ENCODE data around the gene KRTAP5-11.

KRTAP5-11 gene

DNA sequence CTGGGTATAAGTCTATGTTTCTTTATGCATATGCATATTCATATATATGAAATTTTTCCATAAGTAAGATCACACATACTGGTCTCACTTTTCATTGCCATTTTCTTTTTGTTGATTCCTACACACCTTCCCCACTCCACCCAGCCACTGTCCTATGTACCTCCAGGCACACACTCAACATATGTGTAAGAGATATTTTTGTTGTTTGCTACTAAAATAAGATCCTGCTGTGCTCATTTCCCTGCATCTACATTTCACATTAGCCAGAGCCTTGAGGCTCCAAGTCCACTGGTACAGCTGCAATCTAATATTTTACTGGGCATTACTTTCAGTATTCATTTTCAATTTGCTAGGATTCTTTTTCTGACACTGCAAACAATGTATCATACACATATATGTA is 25.4 kb downstream of the KRTAP5-11 start:
- no peak overlapping the region for H3K27ac ChIP-seq (ENCODE audit: low read depth, low read length)
- no peak overlapping the region for H3K4me3 ChIP-seq (ENCODE audit: low read depth in 1 of 5, low read length in 5 of 5)
- no peaks in the 10 kb centered on the region for H3K36me3 ChIP-seq (ENCODE audit: control insufficient read depth in 5 of 5, insufficient read depth in 5 of 5, low read length in 5 of 5)
- no peaks in the 10 kb centered on the region for H3K9me3 ChIP-seq (ENCODE audit: control insufficient read depth in 5 of 5, low read length in 5 of 5)
- H3K9ac ChIP-seq (ENCODE audit: low read length in 5 of 5), result no peak overlapping the region
- no peaks in the 10 kb centered on the region for H3K27me3 ChIP-seq (ENCODE audit: control insufficient read depth in 5 of 5, insufficient read depth in 4 of 5, low read length in 5 of 5)
- H3K4me1 ChIP-seq (ENCODE audit: control insufficient read depth in 5 of 5, insufficient read depth in 5 of 5, low read length in 5 of 5), result no peaks in the 10 kb centered on the region

DNA sequence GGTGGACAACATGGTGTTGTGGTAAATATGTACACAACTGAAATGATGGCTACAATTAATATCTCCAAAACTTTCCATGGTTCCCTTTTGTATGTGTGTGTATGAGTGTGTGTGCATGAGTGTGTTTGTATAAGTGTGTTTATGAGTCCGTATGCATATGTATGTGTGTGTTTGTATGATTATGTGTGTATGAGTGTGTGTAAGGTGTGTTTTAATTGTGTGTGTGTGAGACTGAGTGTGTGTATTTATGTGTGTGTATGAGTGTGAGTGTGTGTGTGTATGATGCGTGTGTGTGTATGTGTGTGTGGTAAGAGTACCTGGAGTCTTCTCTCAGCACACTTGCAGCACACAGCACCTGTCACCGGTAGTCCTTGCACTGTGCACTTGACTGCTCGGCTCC is 26.7 kb downstream of the KRTAP5-11 start:
- Histone ChIP-seq H3K4me1 (ENCODE audit: control insufficient read depth in 5 of 5, insufficient read depth in 5 of 5, low read length in 5 of 5) (no peaks in the 10 kb centered on the region), H3K4me3 (ENCODE audit: low read depth in 1 of 5, low read length in 5 of 5) (no peak overlapping the region), H3K36me3 (ENCODE audit: control insufficient read depth in 5 of 5, insufficient read depth in 5 of 5, low read length in 5 of 5) (no peaks in the 10 kb centered on the region), H3K27me3 (ENCODE audit: control insufficient read depth in 5 of 5, insufficient read depth in 4 of 5, low read length in 5 of 5) (no peaks in the 10 kb centered on the region), H3K9ac (ENCODE audit: low read length in 5 of 5) (no peak overlapping the region), H3K9me3 (ENCODE audit: control insufficient read depth in 5 of 5, low read length in 5 of 5) (no peaks in the 10 kb centered on the region), H3K27ac (ENCODE audit: low read depth, low read length) (no peak overlapping the region)

DNA sequence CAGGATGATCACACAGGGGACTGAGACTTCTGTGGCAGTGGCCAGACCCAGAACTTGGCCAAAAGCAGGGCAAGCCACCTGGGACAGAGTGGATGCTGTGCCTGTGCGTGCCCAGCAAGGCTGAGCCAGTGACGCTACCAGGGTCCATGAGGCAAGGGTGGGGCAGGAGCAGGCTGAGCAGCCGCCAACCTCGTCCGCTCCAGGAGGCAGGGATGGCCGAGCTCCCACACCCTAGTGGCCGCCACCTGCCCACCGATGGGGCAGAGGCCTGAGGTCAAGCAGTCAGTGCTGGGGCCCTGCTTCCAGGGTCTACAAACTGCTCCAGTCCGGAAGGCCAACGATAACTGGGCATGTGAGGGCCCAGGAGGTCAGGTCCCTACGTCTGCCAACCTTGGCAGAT is 27.2 kb downstream of the KRTAP5-11 start:
- H3K9me3 ChIP-seq (ENCODE audit: control insufficient read depth in 5 of 5, low read length in 5 of 5), result no peaks in the 10 kb centered on the region
- H3K4me3 ChIP-seq (ENCODE audit: low read depth in 1 of 5, low read length in 5 of 5), result no peak overlapping the region
- no peaks in the 10 kb centered on the region for H3K36me3 ChIP-seq (ENCODE audit: control insufficient read depth in 5 of 5, insufficient read depth in 5 of 5, low read length in 5 of 5)
- no peaks in the 10 kb centered on the region for H3K4me1 ChIP-seq (ENCODE audit: control insufficient read depth in 5 of 5, insufficient read depth in 5 of 5, low read length in 5 of 5)
- no peak overlapping the region for H3K9ac ChIP-seq (ENCODE audit: low read length in 5 of 5)
- no peak overlapping the region for H3K27ac ChIP-seq (ENCODE audit: low read depth, low read length)
- no peaks in the 10 kb centered on the region for H3K27me3 ChIP-seq (ENCODE audit: control insufficient read depth in 5 of 5, insufficient read depth in 4 of 5, low read length in 5 of 5)

DNA sequence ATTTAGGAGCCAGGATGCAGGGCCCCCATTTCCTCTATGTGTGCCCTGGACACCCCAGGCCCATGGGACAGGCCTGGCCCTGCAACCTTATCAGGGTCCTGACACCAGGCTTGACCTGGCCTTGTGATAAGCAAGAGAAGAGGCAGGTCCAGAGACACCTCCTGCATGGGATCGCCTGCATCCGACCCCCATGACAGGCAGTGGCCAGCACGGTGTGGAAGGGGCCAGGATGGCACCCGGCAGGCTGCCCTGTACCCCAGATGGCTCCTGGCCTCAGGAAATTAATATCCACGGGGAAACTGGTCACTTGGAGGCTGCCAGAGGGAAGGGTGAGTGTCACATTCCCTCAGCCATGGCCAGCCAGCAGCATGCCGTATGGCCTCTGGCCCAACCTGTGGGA is 27.7 kb downstream of the KRTAP5-11 start:
- no peaks in the 10 kb centered on the region for H3K4me1 ChIP-seq (ENCODE audit: control insufficient read depth in 5 of 5, insufficient read depth in 5 of 5, low read length in 5 of 5)

DNA sequence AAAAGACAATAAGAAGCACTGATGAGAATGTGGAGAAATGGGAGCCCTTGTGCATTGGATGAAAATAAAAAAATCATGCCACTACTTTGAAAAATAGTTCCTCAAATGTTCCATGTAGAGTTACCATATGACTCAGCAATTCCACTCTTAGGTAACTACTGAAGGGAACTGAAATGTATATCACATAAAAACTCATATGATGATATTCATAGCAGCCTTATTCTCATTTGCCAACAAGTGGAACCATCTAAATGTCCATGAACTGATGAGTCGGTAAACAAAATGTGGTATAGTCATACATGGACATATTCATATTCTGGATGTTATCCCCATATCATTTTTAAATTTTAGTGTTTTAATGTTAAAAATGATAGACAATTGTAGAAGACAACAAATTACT is 31.0 kb downstream of the KRTAP5-11 start:
- Histone ChIP-seq H3K9ac (ENCODE audit: low read length in 5 of 5) (no peak overlapping the region), H3K9me3 (ENCODE audit: control insufficient read depth in 5 of 5, low read length in 5 of 5) (no peaks in the 10 kb centered on the region), H3K36me3 (ENCODE audit: control insufficient read depth in 5 of 5, insufficient read depth in 5 of 5, low read length in 5 of 5) (no peaks in the 10 kb centered on the region), H3K4me1 (ENCODE audit: control insufficient read depth in 5 of 5, insufficient read depth in 5 of 5, low read length in 5 of 5) (peaks cover 0 to 18% (median 0%) of the 10 kb centered on the region in 5 donors), H3K27me3 (ENCODE audit: control insufficient read depth in 5 of 5, insufficient read depth in 4 of 5, low read length in 5 of 5) (peaks cover 0 to 2% (median 0%) of the 10 kb centered on the region in 5 donors), H3K4me3 (ENCODE audit: low read depth in 1 of 5, low read length in 5 of 5) (no peak overlapping the region), H3K27ac (ENCODE audit: low read depth, low read length) (no peak overlapping the region)

More for the DNA sequence above, 27.7 kb downstream of the KRTAP5-11 start:
- Histone ChIP-seq H3K9me3 (ENCODE audit: control insufficient read depth in 5 of 5, low read length in 5 of 5) (no peaks in the 10 kb centered on the region), H3K9ac (ENCODE audit: low read length in 5 of 5) (no peak overlapping the region), H3K4me3 (ENCODE audit: low read depth in 1 of 5, low read length in 5 of 5) (no peak overlapping the region), H3K36me3 (ENCODE audit: control insufficient read depth in 5 of 5, insufficient read depth in 5 of 5, low read length in 5 of 5) (no peaks in the 10 kb centered on the region), H3K27me3 (ENCODE audit: control insufficient read depth in 5 of 5, insufficient read depth in 4 of 5, low read length in 5 of 5) (no peaks in the 10 kb centered on the region), H3K27ac (ENCODE audit: low read depth, low read length) (no peak overlapping the region)

DNA sequence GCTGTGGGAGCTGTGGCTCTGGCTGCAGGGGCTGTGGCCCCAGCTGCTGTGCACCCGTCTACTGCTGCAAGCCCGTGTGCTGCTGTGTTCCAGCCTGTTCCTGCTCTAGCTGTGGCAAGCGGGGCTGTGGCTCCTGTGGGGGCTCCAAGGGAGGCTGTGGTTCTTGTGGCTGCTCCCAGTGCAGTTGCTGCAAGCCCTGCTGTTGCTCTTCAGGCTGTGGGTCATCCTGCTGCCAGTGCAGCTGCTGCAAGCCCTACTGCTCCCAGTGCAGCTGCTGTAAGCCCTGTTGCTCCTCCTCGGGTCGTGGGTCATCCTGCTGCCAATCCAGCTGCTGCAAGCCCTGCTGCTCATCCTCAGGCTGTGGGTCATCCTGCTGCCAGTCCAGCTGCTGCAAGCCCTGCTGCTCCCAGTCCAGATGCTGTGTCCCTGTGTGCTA is 33.9 kb downstream of the KRTAP5-11 start:
- Histone ChIP-seq H3K36me3 (ENCODE audit: control insufficient read depth in 5 of 5, insufficient read depth in 5 of 5, low read length in 5 of 5) (no peaks in the 10 kb centered on the region), H3K27me3 (ENCODE audit: control insufficient read depth in 5 of 5, insufficient read depth in 4 of 5, low read length in 5 of 5) (peaks cover 0 to 5% (median 0%) of the 10 kb centered on the region in 5 donors), H3K9ac (ENCODE audit: low read length in 5 of 5) (no peak overlapping the region), H3K4me3 (ENCODE audit: low read depth in 1 of 5, low read length in 5 of 5) (no peak overlapping the region), H3K9me3 (ENCODE audit: control insufficient read depth in 5 of 5, low read length in 5 of 5) (peaks cover 0 to 3% (median 0%) of the 10 kb centered on the region in 5 donors), H3K4me1 (ENCODE audit: control insufficient read depth in 5 of 5, insufficient read depth in 5 of 5, low read length in 5 of 5) (peaks cover 0 to 18% (median 3%) of the 10 kb centered on the region in 5 donors), H3K27ac (ENCODE audit: low read depth, low read length) (no peak overlapping the region)

DNA sequence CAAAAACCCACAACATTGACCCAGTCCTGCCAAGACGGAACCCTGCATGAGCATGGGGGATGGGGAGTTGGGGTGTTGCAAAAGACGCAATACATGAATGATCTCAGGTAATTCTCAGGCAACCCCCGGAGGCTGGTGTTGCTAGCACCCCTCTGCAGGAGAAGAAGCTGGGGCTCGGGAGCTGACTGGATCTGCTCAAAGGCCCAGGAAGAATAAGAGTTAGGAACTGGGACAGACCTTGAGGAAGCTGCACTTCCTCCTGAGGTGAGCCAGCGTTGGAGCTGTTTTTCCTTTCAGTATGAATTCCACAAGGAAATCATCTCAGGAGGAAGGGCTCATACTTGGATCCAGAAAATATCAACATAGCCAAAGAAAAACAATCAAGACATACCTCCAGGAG is 34.6 kb downstream of the KRTAP5-11 start, which contains the start of gene KRTAP5-9:
KRTAP5-9 (plus strand) TSS at position 301 of the 400 bp plus-strand sequence. CDS start 238 bp downstream, outside the sequence.
- no peak within 1 kb of the TSS for H3K4me3 ChIP-seq (ENCODE audit: low read depth in 1 of 5, low read length in 5 of 5)
- peaks cover 0 to 5% (median 0%) of the 10 kb centered on the region in 5 donors for H3K27me3 ChIP-seq (ENCODE audit: control insufficient read depth in 5 of 5, insufficient read depth in 4 of 5, low read length in 5 of 5)
- peaks cover 0 to 3% (median 0%) of the 10 kb centered on the region in 5 donors for H3K9me3 ChIP-seq (ENCODE audit: control insufficient read depth in 5 of 5, low read length in 5 of 5)
- H3K27ac ChIP-seq (ENCODE audit: low read depth, low read length), result no peak within 1 kb of the TSS
- no peaks in the 10 kb centered on the region for H3K36me3 ChIP-seq (ENCODE audit: control insufficient read depth in 5 of 5, insufficient read depth in 5 of 5, low read length in 5 of 5)
- peaks cover 0 to 18% (median 3%) of the 10 kb centered on the region in 5 donors for H3K4me1 ChIP-seq (ENCODE audit: control insufficient read depth in 5 of 5, insufficient read depth in 5 of 5, low read length in 5 of 5)
- H3K9ac ChIP-seq (ENCODE audit: low read length in 5 of 5), result no peak within 1 kb of the TSS

DNA sequence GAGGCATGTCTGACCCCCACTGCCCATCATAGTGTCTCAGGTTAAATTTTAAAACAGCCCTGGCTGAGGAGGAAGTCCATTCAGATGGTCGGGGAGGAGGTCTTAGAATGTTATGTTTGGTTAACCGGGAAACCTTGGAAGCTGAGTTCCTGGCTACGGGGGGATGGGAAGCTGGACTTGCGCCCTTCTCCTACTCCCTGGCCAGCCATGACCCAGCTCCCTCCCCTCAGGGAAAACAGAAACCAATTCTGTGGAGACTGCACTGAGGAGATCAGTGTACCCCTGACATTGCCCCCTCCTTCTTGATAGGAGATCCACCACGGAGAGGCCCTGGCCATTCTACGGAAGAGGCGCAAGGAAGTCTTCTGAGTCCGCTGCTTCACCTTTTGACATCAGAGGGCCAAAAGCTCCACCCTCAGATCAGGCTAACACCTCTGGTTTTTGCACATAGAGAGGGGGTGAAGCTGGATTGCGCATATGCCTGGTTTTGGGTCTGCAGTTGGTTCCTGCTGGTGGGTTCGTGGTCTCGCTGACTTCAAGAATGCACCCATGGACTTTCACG is 37.2 kb downstream of the KRTAP5-11 start:
- Histone ChIP-seq H3K27ac (ENCODE audit: low read depth, low read length) (no peak overlapping the region), H3K27me3 (ENCODE audit: control insufficient read depth in 5 of 5, insufficient read depth in 4 of 5, low read length in 5 of 5) (peaks cover 0 to 5% (median 0%) of the 10 kb centered on the region in 5 donors), H3K9me3 (ENCODE audit: control insufficient read depth in 5 of 5, low read length in 5 of 5) (peaks cover 0 to 3% (median 0%) of the 10 kb centered on the region in 5 donors), H3K9ac (ENCODE audit: low read length in 5 of 5) (no peak overlapping the region), H3K36me3 (ENCODE audit: control insufficient read depth in 5 of 5, insufficient read depth in 5 of 5, low read length in 5 of 5) (no peaks in the 10 kb centered on the region), H3K4me1 (ENCODE audit: control insufficient read depth in 5 of 5, insufficient read depth in 5 of 5, low read length in 5 of 5) (peaks cover 0 to 18% (median 3%) of the 10 kb centered on the region in 5 donors), H3K4me3 (ENCODE audit: low read depth in 1 of 5, low read length in 5 of 5) (no peak overlapping the region)

DNA sequence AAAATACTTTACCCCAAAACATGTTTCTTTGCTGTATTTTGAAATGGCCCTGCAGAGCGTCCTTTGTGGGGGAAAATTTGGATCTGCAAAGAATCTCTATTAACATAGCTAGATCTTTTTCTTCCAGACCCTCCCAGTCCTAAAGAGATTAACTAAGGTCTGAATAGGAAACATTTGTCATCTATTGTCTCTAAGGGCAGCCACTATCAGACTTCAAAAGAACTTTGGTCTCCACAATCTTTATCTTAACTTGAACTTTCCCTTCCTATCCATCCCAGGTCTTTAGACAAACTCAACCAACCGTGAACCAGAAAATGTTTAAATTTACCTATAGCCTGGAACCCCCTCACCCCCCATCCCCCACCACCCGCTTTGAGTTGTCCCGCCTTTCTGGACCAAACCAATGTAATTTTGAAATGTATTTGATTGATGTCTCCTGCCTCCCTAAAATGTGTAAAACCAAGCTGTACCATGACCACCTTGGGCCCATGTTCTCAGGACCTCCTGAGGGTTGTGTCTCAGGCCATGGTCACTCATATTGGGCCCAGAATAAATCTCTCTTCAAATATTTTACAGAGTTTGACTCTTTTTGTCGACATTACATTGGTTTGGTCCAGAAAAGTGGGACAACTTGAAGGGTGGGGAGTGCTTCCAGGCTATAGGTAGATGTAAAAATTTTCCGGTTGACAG is 38.0 kb downstream of the KRTAP5-11 start:
- Histone ChIP-seq H3K27ac (ENCODE audit: low read depth, low read length) (no peak overlapping the region), H3K4me3 (ENCODE audit: low read depth in 1 of 5, low read length in 5 of 5) (no peak overlapping the region), H3K9ac (ENCODE audit: low read length in 5 of 5) (no peak overlapping the region), H3K36me3 (ENCODE audit: control insufficient read depth in 5 of 5, insufficient read depth in 5 of 5, low read length in 5 of 5) (no peaks in the 10 kb centered on the region), H3K4me1 (ENCODE audit: control insufficient read depth in 5 of 5, insufficient read depth in 5 of 5, low read length in 5 of 5) (peaks cover 0 to 18% (median 3%) of the 10 kb centered on the region in 5 donors), H3K27me3 (ENCODE audit: control insufficient read depth in 5 of 5, insufficient read depth in 4 of 5, low read length in 5 of 5) (peaks cover 0 to 5% (median 0%) of the 10 kb centered on the region in 5 donors), H3K9me3 (ENCODE audit: control insufficient read depth in 5 of 5, low read length in 5 of 5) (peaks cover 0 to 3% (median 0%) of the 10 kb centered on the region in 5 donors)

DNA sequence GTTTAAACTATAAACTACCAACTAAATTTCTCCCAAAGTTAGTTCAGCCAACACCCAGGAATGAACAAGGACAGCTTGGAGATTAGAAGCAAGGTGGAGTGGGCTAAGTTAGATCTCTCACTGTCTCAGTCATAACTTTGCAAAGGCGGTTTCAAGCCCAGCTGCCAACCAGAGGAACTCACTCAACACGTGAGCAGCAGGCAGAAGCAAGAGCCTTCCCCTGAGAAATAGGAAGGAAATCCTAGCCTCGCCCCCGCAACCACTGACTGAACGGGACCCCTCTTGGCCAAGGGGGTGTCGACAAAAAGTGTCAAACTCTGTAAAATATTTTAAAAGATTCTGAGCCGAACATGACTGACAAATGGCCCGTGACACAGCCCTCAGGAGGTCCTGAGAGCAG is 38.8 kb downstream of the KRTAP5-11 start:
- Histone ChIP-seq H3K9ac (ENCODE audit: low read length in 5 of 5) (no peak overlapping the region), H3K36me3 (ENCODE audit: control insufficient read depth in 5 of 5, insufficient read depth in 5 of 5, low read length in 5 of 5) (no peaks in the 10 kb centered on the region), H3K27me3 (ENCODE audit: control insufficient read depth in 5 of 5, insufficient read depth in 4 of 5, low read length in 5 of 5) (peaks cover 0 to 5% (median 0%) of the 10 kb centered on the region in 5 donors), H3K27ac (ENCODE audit: low read depth, low read length) (no peak overlapping the region), H3K9me3 (ENCODE audit: control insufficient read depth in 5 of 5, low read length in 5 of 5) (peaks cover 0 to 3% (median 0%) of the 10 kb centered on the region in 5 donors), H3K4me1 (ENCODE audit: control insufficient read depth in 5 of 5, insufficient read depth in 5 of 5, low read length in 5 of 5) (peaks cover 0 to 15% (median 3%) of the 10 kb centered on the region in 5 donors), H3K4me3 (ENCODE audit: low read depth in 1 of 5, low read length in 5 of 5) (no peak overlapping the region)

Measured in subcutaneous abdominal adipose tissue (tissue), 5 donors.